LHCN-M2 (cell line): ENCODE data around the gene COL4A3. TPM values are rescaled to one million over a fixed set of nuclear protein-coding genes. Genes with fewer than 3 reads are reported as not detected.
A peak's percentile ranks its signal among the peaks of the same experiment; 100 is the strongest.

ENCODE experiments used
- DNase-seq: peaks from one replicate; pipeline ENCODE4 v3.0.0-alpha.2; 2012; ENCODE audit warnings: low read depth
- total RNA-seq: library from RNA; depleted of rRNA; stranded (reverse); fragments of >200 nt; gene quantifications from 2 replicates; pipeline ENCODE4 v1.2.3, GENCODE V29; 2014

The COL4A3 gene
- total RNA-seq, 1 experiment from 2014 or later: not detected

DNA sequence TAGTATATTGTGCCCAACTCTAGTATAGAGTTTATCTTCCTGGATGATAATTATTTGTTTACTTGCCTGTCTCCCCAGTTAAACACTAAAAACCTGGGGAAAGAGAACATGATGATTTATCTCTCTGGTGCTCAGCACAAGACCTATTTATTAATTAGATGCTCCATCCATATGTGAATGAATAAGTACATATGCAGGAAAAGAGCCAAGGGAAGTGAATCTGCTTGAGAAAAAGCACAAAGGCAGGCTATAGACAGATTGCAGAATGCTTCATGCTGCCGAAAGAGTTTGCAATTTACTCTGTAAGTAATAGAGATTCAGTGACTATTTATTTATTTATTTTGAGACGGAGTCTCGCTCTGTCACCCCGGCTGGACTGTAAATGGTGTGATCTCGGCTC, 123.3 kb downstream of the COL4A3 start:
- no peak for DNase-seq

DNA sequence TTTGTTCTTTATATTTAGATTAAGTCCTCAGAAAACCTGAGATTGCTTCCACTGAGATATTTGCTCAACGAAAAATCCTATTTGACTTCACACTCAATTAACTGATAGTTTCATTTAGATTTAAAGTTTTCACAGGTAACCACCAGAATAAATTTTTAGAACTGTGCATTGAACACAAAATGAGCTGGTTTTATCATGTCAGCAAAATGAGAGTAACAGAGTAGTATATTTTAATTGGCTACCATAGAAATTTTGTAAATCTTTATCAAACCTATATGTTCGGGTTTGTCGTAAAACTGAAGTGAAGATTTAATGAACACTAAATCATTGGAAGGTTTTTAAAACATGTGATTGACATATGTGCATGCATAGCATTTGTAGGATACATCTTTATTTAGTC, 127.9 kb downstream of the COL4A3 start:
- DNase-seq: no peak

DNA sequence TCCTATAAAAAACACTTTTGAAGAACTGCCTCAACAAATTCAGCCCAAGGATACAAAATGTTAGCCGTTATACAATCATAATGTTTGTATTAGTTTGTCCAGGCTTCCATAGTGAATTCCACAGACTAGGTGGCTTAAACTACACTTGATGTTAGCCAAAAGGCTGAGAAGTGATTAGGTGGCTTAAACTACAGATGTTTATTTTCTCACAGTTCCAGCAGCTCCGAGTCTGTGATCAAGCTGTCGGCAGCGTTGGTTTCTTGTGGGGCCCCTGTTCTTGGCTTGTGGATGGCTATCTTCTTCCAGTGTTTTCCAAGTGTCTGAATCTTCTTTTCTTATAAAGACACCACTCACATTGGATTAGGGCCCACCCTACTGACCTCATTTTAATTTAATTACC, 129.1 kb downstream of the COL4A3 start:
- DNase-seq: no peak

DNA sequence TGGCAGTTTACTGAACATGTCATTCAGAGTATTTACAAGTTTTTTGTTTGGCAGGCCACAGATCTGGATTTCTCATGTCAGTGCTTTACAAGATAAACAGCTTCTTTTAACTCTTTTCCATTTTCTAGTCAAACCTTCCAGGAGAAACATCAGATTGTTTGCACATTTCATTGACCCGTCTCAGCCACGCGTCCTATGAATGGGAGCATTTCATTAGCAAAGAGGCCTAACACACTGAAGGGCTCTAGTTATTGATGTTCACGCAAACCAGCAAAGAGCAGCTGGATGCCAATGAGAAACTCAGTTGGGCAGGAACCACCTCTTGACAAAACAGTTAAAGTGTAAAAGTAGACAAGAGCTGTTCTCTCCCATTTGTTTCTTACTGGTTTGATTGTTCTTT, 131.4 kb downstream of the COL4A3 start:
- no peak for DNase-seq

DNA sequence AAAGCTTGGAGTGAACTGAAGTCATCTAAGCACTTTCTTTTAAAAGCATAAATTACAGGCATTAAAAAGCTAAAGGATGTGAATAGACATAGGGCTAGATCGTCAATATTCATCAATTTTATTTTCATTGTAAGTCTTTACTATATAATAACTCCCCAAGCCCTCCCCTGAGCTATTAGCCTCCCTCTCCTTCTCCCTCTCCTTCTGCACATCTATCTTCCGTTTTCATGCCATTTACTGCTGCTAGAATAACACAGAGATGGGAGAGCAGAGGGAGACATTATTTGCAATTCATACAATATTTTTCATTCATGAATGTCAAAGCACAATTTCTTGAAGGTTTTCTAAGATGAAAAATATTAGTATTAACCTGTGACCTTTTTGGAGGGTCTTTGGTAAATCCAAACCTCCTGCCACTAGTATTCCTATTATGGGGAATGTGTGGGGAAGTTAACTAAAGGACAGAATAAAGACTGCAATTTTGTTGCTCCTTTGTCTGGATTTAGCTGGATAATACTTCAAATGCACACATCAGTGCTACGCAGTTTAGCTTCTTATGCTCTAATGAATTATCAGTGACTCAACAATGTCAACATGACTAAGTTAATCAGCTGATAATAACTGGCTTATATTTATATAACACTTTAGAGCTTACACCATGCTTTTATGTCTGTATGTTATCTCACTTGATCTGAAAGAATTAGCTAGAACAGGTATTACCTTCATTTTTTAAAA, 132.4 kb downstream of the COL4A3 start:
- no peak for DNase-seq

DNA sequence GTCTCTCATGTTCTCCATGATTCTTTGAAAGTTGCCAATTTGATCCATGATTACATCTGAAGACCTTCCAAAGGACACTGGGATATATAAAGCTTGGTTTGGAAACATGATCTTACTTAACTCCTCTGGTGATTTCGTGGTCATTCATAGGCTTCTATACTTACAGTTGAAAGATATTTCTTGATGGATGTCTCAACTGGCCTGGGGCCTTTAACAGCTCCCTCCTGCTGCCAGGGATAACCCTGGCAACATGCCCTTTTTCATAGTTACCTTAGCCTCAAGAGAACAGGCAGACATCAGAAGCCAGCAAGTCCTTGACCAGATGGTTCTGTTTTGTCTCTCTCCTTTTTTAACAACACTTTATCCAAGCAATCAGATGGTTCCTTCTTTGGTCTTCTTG, 137.1 kb downstream of the COL4A3 start:
- DNase-seq: no peak

DNA sequence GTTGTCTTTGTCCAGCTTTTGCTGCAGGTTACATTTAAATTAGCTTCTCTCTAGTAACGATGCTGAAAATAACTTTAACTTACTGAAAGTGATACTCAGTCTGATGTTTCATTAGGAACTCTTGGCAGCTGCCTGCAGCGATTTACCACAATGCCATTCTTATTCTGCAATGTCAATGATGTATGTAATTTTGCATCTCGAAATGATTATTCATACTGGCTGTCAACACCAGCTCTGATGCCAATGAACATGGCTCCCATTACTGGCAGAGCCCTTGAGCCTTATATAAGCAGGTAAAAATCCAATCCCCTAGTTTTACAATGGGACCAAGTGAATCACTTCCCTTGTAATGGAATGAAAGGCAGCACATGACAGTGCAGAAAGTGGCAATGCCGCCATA, 144.4 kb downstream of the COL4A3 start:
- no peak for DNase-seq

DNA sequence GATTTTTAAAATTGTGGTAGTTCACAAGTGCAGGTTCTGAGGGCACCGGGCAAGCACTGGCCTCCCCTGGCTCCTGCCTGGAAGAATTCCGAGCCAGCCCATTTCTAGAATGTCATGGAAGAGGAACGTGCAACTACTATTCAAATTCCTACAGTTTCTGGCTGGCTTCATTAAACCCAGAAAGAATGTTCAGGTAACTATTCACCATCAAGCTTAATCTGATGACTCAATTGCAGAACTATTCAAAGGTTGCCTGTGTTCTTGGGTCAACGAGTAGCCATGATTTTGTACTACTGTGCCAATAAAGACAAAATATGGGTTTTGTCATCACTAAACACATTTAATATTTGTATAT, 146.3 kb downstream of the COL4A3 start:
- no peak for DNase-seq

DNA sequence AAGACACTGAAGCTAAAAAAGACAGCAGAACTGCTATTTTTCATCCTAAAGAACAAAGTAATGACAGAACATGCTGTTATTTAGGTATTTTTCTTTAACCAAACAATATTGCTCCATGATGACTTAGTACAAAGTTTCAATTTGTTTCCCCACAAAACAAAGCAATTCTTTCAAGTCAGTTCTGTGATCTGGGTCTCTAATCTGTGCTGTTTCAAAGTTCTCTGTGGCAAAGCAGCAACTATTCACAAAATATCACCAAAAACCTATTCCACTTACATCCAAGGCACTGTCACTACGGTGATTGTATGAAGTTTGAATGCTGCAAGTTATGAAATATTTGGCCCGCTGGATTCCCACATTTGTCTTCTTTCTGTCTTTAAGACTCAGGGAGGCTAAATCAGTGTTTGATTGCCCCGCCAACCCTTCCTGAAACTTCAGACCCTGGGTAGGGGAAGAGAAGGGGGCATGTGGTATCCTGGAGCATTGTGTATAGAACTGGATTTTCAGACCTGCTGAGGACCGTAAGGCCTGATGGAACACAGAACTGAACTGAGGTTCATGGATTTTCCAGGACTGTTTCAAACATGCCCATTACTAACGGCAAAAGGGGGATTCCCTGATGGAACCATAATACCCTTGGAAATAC, 147.6 kb downstream of the COL4A3 start:
- no peak for DNase-seq

DNA sequence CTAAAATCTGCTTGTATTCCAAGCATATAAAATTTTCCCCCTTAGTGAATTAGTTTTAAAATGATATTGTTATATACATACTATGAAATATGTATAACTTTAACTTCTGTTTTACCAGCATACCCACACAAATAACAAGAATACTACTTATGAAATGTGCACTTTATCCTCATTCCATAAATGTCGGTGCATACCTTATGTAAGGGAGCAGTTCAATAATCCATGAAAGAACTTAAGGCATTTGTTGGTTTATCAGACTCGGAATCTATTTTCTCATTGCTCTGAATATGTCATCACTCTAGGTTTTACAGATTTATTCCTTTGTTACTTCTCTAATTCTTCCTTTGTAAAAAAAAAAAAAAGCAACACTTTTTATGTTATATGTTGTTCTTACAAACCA, 148.2 kb downstream of the COL4A3 start:
- no peak for DNase-seq

DNA sequence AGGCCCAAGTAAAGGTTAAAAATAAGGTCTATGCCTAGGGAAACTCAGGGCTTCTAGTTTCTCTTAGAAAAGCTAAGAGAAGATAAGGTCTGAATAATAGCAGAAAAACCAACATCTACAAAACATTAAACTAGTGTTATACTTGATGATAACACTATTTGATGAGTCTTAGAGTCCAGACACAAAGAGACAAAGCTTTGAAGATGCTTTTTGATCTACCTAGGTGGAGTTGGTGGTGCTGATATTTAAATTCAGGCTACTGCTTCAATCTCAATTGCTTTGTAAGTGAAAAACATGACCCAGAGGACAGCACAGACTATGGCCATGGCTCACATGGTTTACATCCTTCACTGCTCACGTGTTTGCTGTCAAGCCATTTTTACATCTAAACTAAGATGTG, 148.9 kb downstream of the COL4A3 start:
- DNase-seq: no peak

DNA sequence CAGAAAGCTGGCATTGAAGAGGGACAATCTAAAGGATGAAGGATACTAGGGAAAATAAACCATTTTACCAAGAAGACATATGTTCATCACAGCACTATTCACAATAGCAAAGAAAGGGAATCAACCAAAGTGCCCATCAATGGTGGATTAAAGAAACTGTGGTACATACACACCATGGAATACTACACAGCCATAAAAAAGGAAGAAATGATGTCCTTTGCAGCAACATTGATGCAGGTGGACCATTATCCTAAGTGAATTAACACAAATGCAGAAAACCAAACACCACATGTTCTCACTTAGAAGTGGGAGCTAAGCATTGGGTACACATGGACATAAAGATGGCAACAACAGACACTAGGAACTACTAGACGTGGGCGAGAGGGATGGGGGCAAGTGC, 153.4 kb downstream of the COL4A3 start:
- DNase-seq: no peak

DNA sequence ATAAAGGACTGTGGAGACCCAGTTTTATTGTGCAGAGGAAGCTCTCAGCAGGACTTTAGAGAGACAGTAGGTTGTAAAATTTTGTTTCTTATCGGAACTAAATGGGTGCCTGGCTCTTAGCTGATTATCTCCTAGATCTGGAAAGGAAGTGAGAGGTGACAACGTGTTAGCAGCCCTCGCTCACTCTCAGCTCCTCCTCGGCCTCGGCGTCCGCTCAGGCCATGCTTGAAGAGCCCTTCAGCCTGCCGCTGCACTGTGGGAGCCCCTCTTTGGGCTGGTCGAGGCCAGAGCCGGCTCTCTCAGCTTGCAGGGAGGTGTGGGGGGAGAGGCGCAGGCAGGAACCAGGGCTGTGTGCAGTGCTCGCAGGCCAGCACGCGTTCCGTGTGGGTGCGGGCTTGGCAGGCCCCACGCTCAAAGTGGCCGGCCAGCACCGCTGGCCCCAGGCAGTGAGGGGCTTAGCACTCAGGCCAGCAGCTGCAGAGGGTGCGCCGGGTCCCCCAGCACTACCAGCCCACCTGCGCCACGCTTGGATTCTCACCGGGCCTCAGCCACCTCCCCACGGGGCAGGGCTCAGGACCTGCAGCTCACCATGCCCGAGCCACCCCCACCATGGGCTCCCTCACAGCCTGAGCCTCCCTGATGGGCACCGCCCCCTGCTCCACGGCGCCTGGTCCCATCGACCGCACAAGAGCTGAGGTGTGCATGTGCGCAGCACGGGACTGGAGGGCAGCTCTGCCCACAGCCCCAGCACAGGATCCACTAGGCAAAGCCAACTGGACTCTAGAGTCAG, 156.1 kb downstream of the COL4A3 start:
- no peak for DNase-seq

DNA sequence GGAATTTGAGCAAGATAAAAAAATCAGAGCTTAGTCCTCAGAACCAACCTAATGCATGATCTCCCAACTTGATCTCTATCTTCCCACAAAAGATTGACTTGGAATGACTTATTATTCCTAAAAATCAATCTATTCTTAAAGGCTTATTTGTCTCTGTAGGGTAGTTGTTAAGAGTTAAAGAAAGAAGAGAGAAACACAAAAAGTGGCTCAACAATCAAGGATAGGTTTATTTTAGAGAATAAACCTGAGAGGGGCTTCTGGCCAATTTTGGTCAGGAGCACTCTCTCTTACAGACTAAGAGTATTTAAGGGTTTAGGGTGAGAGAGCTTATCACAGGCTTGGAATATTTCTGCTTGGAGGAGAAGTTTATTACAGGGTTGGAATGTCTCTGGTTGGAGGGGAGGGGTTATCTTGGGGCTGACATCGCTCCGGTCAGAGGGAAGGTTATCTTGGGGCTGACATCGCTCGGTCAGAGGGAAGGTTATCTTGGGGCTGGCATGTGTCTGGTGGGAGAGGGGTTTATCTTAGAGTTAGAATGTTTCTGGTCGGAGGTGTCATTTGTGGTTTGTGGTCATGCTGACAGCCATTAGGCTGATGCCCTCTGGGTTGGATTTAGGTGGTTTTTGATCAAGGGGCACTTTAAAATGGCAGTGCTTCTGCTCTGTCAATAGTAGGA, 158.2 kb downstream of the COL4A3 start:
- DNase-seq: no peak

DNA sequence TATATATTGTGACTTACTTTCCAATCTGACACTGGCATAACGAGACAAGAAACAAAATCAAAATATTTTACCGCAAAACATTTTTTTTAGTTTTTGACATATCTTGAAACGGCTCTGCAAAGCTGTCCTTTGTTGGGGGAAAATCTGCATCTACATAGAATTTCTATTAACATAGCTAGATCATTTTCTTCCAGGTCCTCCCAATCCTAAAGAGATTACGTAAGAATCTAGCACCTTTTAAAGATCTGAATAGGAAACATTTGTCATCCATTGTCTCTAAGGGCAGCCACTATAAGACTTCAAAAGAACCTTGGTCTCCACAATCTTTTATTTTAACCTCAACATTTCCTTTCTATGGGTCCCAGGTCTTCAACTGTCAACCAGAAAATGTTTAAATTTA, 159.4 kb downstream of the COL4A3 start:
- no peak for DNase-seq

DNA sequence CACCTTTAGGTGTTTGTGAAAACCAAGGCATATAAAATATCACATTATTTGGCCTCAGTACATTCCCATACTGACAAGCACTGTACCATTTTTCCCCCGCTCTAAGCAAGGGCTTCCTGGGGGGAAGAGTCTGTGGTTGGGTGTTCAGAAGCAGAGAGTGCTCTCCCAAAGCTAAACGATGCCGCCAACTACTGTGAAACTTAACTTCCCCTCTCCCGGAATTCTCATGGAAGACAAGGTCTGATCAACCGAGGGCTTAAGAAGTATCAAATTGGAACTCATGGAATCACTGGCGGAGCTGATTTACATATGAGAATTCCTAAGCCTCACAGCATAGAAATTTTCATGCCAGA, 160.2 kb downstream of the COL4A3 start:
- no peak for DNase-seq

DNA sequence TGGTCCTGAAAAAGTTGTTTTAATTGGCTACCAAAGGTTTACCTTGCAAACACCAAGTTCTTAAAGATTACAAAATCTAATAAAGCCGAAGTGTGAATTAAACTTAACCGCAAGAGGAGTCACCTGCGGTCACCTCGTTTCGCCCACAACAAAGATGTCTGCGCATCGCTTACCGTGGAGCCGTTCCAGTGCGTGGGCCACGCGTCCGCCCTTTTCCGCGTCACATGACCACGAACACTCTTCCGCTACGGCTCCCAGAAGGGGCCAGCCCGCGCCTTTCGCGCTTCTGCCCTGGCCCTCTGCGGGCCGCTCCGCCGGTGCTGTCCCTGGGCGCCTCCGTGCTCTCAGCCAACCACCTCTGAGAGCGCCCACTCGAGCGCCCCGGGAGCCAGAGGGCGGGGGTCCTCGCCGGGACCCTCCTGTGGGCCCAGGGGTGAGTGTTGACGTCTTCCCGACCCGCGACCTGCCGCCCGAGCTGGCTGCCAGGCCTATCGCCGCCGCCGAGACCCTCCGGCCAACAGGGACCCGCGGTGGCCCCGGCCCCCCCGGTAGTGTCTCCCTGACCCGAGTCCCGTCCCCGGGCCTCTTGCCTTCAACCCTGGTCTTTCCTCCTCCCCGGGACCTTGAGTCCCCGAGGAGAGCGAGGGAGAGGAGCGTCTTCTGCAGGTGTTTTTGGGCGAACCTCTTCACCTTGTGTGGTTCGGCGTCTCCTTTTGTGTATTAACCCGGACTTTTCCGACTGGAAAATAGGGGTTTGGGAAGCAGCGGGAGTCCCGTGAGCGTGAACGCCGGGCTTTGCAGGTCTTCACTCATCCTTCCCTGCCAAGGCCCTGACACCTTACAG, 160.8 kb downstream of the COL4A3 start, which contains the start of gene MFF:
Gene MFF (plus strand): TSS at position 257 of the 844 bp plus-strand sequence. CDS start 5,415 bp downstream, outside the sequence.
- DNase-seq: peak; percentile 90

DNA sequence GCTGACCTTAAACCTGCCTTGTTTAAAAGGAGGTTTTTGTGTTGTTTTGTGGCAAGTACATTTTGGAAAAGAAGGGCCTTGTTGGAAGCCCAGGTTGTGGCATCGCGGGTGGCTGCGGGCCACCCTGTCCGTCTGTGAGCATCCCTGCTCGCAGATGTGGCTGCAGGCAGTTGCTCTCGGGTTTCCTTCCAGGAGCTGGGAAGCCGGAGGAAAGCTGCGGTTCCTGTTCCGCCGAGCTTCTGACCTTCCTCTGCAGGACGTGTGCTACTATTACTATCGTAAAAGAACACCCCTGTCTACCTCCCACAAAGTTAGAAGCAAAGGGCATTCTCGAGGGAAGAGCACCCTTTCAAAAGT, 161.4 kb downstream of the COL4A3 start:
- DNase-seq: peak; percentile 43

DNA sequence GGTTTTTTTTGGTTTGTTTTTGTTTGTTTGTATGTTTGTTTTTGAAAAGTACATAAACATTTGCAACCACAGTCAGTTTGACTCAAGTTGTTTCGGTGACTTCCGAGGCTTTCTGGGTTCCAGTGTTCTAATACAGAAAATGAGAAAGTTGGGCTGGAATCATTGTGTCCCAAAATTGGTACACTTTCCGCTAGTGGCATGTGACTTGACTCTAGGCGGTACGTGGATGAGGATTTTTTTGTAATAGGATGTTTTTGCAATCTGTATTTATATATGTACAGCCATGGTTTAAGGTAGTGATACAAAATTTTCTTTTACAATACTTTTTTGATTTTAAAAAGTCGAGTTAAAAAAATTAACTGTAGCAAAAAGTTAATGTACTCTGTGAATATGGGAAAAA, 162.4 kb downstream of the COL4A3 start:
- DNase-seq: no peak

DNA sequence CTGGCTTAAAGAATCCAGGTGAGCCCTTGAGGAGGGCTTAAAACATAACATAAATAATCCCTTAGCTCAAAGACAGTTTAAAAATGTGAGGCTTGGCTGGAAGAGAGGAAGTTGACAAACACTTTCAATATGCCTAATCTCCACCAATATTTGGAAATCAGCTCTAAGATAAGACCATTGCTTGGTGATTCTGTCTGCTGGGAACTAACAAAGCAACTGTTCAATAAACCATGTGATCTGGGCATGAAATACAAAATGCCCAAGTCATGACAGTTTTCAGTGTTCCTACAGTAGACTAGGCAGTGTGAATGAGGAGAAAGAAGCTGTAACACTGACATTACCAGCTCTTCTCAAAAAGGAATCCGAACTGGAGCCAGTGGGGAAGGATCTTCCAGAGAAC, 171.3 kb downstream of the COL4A3 start:
- DNase-seq: no peak

DNA sequence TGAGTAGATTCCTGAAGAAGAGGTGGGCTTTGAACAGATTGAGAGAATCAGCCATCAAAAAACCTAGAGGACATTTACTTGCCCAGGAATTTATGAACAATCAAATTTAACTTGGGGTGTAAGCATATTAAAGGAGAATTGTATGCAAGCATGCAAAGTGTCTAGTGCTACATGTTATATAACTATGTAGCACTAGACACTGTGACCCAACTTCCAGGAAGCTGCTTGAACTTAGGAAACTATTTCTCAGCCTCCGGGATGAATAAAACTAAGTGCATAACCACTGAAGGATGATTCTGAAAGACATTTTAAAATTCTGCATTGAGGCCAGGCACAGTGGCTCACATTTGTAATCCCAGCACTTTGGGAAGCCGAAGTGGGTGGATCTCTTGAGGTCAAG, 173.0 kb downstream of the COL4A3 start:
- DNase-seq: no peak
